K562 (cell line): Measurements from ENCODE around the gene SLC43A1. TPM values are rescaled to one million over a fixed set of nuclear protein-coding genes. Genes with fewer than 3 reads are reported as not detected.

Experiments
- ARID4B ChIP-seq: sonication (generic); formaldehyde crosslinking; IDR thresholded peaks from 2 replicates; pipeline ENCODE4 v1.8.0; 2022; ENCODE audit warnings: mild to moderate bottlenecking, missing genetic modification reagents
- CHD1 ChIP-seq: fragments of 200-600 bp; sonication (generic); IDR thresholded peaks from one replicate; pipeline ENCODE4 v1.6.1; 2012; ENCODE audit warnings: mild to moderate bottlenecking, moderate library complexity, low read length, inconsistent platforms
- CREM ChIP-seq: IDR thresholded peaks from 2 replicates; pipeline ENCODE4 v1.6.1; 2014; ENCODE audit warnings: antibody characterized with exemption, low read depth
- ELF1 ChIP-seq: fragments of 200-800 bp; sonication (Bioruptor generic); IDR thresholded peaks from 2 replicates; pipeline ENCODE4 v1.6.1; 2016; ENCODE audit warnings: missing genetic modification characterization, missing compliant biosample characterization
- ETV6 ChIP-seq, 3 experiments: fragments of 150-350 bp in 1 of 3; sonication (generic) in 1 of 3; formaldehyde crosslinking in 1 of 3; IDR thresholded peaks; 2 replicates each; pipeline versions ENCODE4 v1.6.1 to v1.8.0; 2014 to 2022; ENCODE audit warnings: borderline replicate concordance in 2 of 3, low read depth in 2 of 3, antibody characterized with exemption in 1 of 3, low read length in 1 of 3, mild to moderate bottlenecking in 1 of 3, missing genetic modification reagents in 1 of 3
- MAFK ChIP-seq: IDR thresholded peaks from 2 replicates; pipeline ENCODE4 v1.6.1; 2011; ENCODE audit warnings: low read length, improper control_type of control experiment
- MEF2A ChIP-seq: IDR thresholded peaks from 2 replicates; pipeline ENCODE4 v1.6.1; 2011; ENCODE audit warnings: low read depth, mild to moderate bottlenecking, low read length, moderate library complexity; ENCODE audit not compliant: control insufficient read depth
- NFE2 ChIP-seq: IDR thresholded peaks from 2 replicates; pipeline ENCODE4 v1.6.1; 2014; ENCODE audit warnings: antibody characterized with exemption, low read depth
- RCOR1 ChIP-seq, 2 experiments: IDR thresholded peaks; 2 replicates each; pipeline ENCODE4 v1.6.1; 2012; ENCODE audit warnings: low read depth in 2 of 2, low read length in 2 of 2, borderline replicate concordance in 1 of 2, improper control_type of control experiment in 1 of 2
- polyA plus RNA-seq, 8 experiments: library from polyadenylated mRNA; depleted of rRNA in 4 of 8; stranded (reverse) in 5 of 8; unstranded in 3 of 8; fragments of >200 nt; fragmentation: Nextera tagmentation in 2 of 8; fragmentation: Illumina TruSeq in 1 of 8; extraction: Ambion mirVana in 2 of 8; extraction: Trizol in 1 of 8; gene quantifications; 2 replicates each; pipeline versions ENCODE4 v1.2.1 to v1.2.3, GENCODE V29; 2011 to 2014; ENCODE audit warnings: inconsistent platforms in 1 of 8, missing spikeins in 1 of 8
- total RNA-seq, 7 experiments: library from RNA; depleted of rRNA in 6 of 7; stranded (reverse); fragments of >200 nt in 6 of 7; fragmentation: Illumina TruSeq in 2 of 7; extraction: Trizol in 2 of 7; gene quantifications; 2 replicates each; pipeline versions ENCODE4 v1.2.1 to v1.2.3, GENCODE V29; 2011 to 2021; ENCODE audit warnings: low replicate concordance in 1 of 7
- TF ChIP-seq, protein P1 (sequence below): fragments of 450-650 bp; formaldehyde crosslinking; IDR thresholded peaks from 2 replicates; pipeline ENCODE4 v1.4.0; 2020; ENCODE audit warnings: mild to moderate bottlenecking, moderate library complexity
- TF ChIP-seq, protein P2 (sequence below): sonication (generic); formaldehyde crosslinking; IDR thresholded peaks from 2 replicates; pipeline ENCODE4 v1.8.1; 2023; ENCODE audit warnings: mild to moderate bottlenecking, missing genetic modification reagents, moderate library complexity
- TF ChIP-seq, protein P3 (sequence below): fragments of 450-650 bp; IDR thresholded peaks from 2 replicates; pipeline ENCODE4 v1.7.1; 2018; ENCODE audit warnings: mild to moderate bottlenecking, low read depth; ENCODE audit not compliant: partially characterized antibody

Gene SLC43A1
- total and polyA plus RNA-seq, 9 of the 15 experiments (the other 6 are each of a cell fraction or from before 2014, with no cell fraction given), result 2.6 to 41.8 (median 24.6) TPM

- TF ChIP-seq, protein P1, sequence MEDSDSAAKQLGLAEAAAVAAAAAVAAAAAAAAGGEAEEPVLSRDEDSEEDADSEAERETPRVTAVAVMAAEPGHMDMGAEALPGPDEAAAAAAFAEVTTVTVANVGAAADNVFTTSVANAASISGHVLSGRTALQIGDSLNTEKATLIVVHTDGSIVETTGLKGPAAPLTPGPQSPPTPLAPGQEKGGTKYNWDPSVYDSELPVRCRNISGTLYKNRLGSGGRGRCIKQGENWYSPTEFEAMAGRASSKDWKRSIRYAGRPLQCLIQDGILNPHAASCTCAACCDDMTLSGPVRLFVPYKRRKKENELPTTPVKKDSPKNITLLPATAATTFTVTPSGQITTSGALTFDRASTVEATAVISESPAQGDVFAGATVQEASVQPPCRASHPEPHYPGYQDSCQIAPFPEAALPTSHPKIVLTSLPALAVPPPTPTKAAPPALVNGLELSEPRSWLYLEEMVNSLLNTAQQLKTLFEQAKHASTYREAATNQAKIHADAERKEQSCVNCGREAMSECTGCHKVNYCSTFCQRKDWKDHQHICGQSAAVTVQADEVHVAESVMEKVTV (CRISPR knock-in tag), result peak; percentile 42; the same call in 1 of the 2 replicates
- TF ChIP-seq CREM (peak; percentile 69), ELF1 (tag) (peak; percentile 95), MAFK (no peak; the same call in 1 of the 2 replicates), NFE2 (peak; percentile 56; the same call in 1 of the 2 replicates), CHD1 (peak; percentile 49), RCOR1 (IDR thresholded peaks at IDR 0.05; ENCODE audit: borderline replicate concordance in 1 of 2, low read depth in 2 of 2, low read length in 2 of 2) (peak; percentile 61 to 90; a peak in 3 of 4 replicates), ETV6 (IDR thresholded peaks at IDR 0.05; ENCODE audit: borderline replicate concordance in 1 of 2, low read depth in 2 of 2, low read length in 1 of 2) (peak; percentile 29 to 76; a peak in 3 of 4 replicates), ETV6 (CRISPR knock-in tag; IDR thresholded peaks at IDR 0.05; ENCODE audit: borderline replicate concordance) (no peak), MEF2A (0 out of 2 replicates have a peak, but pooled peaks have one; percentile 27), ARID4B (CRISPR knock-in tag) (peak; percentile 80; the same call in 1 of the 2 replicates)
- TF ChIP-seq, protein P2, sequence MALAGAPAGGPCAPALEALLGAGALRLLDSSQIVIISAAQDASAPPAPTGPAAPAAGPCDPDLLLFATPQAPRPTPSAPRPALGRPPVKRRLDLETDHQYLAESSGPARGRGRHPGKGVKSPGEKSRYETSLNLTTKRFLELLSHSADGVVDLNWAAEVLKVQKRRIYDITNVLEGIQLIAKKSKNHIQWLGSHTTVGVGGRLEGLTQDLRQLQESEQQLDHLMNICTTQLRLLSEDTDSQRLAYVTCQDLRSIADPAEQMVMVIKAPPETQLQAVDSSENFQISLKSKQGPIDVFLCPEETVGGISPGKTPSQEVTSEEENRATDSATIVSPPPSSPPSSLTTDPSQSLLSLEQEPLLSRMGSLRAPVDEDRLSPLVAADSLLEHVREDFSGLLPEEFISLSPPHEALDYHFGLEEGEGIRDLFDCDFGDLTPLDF (CRISPR knock-in tag), result 0 out of 2 replicates have a peak, but pooled peaks have one; percentile 66
- TF ChIP-seq, protein P3, sequence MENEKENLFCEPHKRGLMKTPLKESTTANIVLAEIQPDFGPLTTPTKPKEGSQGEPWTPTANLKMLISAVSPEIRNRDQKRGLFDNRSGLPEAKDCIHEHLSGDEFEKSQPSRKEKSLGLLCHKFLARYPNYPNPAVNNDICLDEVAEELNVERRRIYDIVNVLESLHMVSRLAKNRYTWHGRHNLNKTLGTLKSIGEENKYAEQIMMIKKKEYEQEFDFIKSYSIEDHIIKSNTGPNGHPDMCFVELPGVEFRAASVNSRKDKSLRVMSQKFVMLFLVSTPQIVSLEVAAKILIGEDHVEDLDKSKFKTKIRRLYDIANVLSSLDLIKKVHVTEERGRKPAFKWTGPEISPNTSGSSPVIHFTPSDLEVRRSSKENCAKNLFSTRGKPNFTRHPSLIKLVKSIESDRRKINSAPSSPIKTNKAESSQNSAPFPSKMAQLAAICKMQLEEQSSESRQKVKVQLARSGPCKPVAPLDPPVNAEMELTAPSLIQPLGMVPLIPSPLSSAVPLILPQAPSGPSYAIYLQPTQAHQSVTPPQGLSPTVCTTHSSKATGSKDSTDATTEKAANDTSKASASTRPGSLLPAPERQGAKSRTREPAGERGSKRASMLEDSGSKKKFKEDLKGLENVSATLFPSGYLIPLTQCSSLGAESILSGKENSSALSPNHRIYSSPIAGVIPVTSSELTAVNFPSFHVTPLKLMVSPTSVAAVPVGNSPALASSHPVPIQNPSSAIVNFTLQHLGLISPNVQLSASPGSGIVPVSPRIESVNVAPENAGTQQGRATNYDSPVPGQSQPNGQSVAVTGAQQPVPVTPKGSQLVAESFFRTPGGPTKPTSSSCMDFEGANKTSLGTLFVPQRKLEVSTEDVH, result peak; percentile 96
Measured at GRCh38 chr11:57530596-57531507, 15.3 kb upstream of the SLC43A1 start, which contains the start of gene TIMM10 (continued).
